KMS-11 (cell line): Measurements from ENCODE around the gene BNC2.

ENCODE experiments used
- H2AFZ ChIP-seq: fragments of 200-600 bp; sonication (generic); 2 replicates; pipeline ENCODE4 v1.6.1; 2016; ENCODE audit warnings: antibody characterized with exemption, mixed run types, low read depth
- H3K27ac ChIP-seq: fragments of 200-600 bp; sonication (generic); 2 replicates; pipeline ENCODE4 v1.6.1; 2016; ENCODE audit warnings: mild to moderate bottlenecking, mixed run types
- H3K27me3 ChIP-seq: fragments of 200-600 bp; sonication (generic); 2 replicates; pipeline ENCODE4 v1.6.1; 2017; ENCODE audit warnings: mild to moderate bottlenecking, low read depth, mixed run types, moderate library complexity; ENCODE audit not compliant: insufficient read depth
- H3K36me3 ChIP-seq: fragments of 200-600 bp; sonication (generic); 2 replicates; pipeline ENCODE4 v1.6.1; 2017; ENCODE audit warnings: mild to moderate bottlenecking, mixed run types; ENCODE audit not compliant: insufficient read depth
- H3K4me1 ChIP-seq: fragments of 200-600 bp; sonication (generic); 2 replicates; pipeline ENCODE4 v1.6.1; 2016; ENCODE audit warnings: mild to moderate bottlenecking, low read depth, mixed run types; ENCODE audit not compliant: poor library complexity, severe bottlenecking
- H3K4me2 ChIP-seq: fragments of 200-600 bp; sonication (generic); 2 replicates; pipeline ENCODE4 v1.7.0; 2016; ENCODE audit warnings: mild to moderate bottlenecking, mixed run types
- H3K4me3 ChIP-seq: fragments of 200-600 bp; sonication (generic); IDR thresholded peaks from 2 replicates; pipeline ENCODE4 v1.6.1; 2017; ENCODE audit warnings: low read depth, low read length, mixed read lengths; ENCODE audit not compliant: insufficient read depth
- H3K79me2 ChIP-seq: fragments of 200-600 bp; sonication (generic); 2 replicates; pipeline ENCODE4 v1.6.1; 2016; ENCODE audit warnings: low read depth, mixed run types; ENCODE audit not compliant: insufficient read depth
- H3K9ac ChIP-seq: fragments of 200-600 bp; sonication (generic); 2 replicates; pipeline ENCODE4 v1.6.1; 2016; ENCODE audit warnings: mild to moderate bottlenecking, mixed run types
- H4K20me1 ChIP-seq: fragments of 200-600 bp; sonication (generic); 2 replicates; pipeline ENCODE4 v1.6.1; 2016; ENCODE audit warnings: mild to moderate bottlenecking, mixed run types; ENCODE audit not compliant: insufficient read depth
- TF ChIP-seq, protein P1 (sequence below): fragments of 200-600 bp; sonication (generic); conservative IDR thresholded peaks from 2 replicates; pipeline ENCODE4 v1.6.1; 2017; ENCODE audit warnings: low read depth, mild to moderate bottlenecking, antibody characterized with exemption, low read length, moderate library complexity, mixed read lengths

Gene BNC2

DNA sequence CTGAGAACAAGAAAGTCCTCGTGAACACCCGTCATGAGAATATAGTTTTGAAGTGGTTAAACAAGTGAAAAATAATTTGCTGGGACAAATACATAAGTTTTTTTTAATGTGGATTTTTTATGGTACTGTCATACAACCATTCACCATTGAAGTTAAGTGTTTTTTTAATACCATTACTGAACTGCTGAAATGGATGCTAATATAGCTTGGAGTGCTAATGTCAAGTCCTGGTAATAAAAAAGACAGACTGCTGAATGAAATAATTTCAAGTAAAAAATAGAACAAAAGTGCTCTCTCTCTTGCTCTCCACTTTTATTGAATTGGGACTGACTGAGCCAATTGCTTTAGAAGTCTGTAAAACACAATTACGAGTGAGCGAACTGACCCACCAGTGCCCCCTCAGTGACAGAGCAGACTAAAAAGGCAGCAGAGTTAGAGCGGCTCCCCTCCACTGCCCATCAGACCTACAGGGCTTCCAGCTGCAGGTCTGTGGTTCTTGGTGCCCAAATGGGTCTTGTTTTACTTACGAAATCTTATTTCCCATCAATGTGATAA is 442.5 kb downstream of the BNC2 start:
- TF ChIP-seq, protein P1, sequence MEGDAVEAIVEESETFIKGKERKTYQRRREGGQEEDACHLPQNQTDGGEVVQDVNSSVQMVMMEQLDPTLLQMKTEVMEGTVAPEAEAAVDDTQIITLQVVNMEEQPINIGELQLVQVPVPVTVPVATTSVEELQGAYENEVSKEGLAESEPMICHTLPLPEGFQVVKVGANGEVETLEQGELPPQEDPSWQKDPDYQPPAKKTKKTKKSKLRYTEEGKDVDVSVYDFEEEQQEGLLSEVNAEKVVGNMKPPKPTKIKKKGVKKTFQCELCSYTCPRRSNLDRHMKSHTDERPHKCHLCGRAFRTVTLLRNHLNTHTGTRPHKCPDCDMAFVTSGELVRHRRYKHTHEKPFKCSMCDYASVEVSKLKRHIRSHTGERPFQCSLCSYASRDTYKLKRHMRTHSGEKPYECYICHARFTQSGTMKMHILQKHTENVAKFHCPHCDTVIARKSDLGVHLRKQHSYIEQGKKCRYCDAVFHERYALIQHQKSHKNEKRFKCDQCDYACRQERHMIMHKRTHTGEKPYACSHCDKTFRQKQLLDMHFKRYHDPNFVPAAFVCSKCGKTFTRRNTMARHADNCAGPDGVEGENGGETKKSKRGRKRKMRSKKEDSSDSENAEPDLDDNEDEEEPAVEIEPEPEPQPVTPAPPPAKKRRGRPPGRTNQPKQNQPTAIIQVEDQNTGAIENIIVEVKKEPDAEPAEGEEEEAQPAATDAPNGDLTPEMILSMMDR, result no peak
- H3K4me1 ChIP-seq, result no peaks in the 10 kb centered on the region
- no peak overlapping the region for H3K9ac ChIP-seq
- H3K36me3 ChIP-seq, result no peaks in the 10 kb centered on the region
- H2AFZ ChIP-seq, result no peak overlapping the region
- H4K20me1 ChIP-seq, result no peaks in the 10 kb centered on the region
- H3K79me2 ChIP-seq, result no peaks in the 10 kb centered on the region
- H3K27ac ChIP-seq, result no peak overlapping the region
- H3K4me2 ChIP-seq, result no peak overlapping the region
- no peak overlapping the region for H3K4me3 ChIP-seq
- H3K27me3 ChIP-seq, result no peaks in the 10 kb centered on the region

DNA sequence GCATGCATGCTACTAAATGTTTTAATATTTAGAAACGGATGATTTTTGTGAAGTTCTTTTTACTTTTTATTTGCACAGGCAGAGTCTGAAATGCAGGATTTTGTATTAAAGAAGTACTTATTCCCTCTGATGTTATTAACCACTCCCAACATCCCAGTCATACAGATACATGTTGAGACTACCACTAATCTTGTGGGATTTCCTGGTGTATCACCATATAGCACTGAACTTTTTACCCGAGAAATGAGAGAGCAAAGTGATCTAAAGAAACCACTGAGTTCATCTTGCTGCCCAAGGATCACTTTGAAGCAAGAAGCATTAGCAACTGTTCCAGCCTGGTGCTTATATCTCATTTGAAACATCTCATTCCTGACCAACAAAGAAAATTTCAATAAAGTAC is 443.8 kb downstream of the BNC2 start:
- H2AFZ ChIP-seq, result no peak overlapping the region
- no peaks in the 10 kb centered on the region for H3K27me3 ChIP-seq
- no peak overlapping the region for H3K4me2 ChIP-seq
- no peak overlapping the region for H3K27ac ChIP-seq
- no peaks in the 10 kb centered on the region for H3K79me2 ChIP-seq
- no peak overlapping the region for H3K4me3 ChIP-seq
- no peaks in the 10 kb centered on the region for H4K20me1 ChIP-seq
- H3K4me1 ChIP-seq, result no peaks in the 10 kb centered on the region
- H3K9ac ChIP-seq, result no peak overlapping the region
- TF ChIP-seq, protein P1, result no peak
- H3K36me3 ChIP-seq, result no peaks in the 10 kb centered on the region

DNA sequence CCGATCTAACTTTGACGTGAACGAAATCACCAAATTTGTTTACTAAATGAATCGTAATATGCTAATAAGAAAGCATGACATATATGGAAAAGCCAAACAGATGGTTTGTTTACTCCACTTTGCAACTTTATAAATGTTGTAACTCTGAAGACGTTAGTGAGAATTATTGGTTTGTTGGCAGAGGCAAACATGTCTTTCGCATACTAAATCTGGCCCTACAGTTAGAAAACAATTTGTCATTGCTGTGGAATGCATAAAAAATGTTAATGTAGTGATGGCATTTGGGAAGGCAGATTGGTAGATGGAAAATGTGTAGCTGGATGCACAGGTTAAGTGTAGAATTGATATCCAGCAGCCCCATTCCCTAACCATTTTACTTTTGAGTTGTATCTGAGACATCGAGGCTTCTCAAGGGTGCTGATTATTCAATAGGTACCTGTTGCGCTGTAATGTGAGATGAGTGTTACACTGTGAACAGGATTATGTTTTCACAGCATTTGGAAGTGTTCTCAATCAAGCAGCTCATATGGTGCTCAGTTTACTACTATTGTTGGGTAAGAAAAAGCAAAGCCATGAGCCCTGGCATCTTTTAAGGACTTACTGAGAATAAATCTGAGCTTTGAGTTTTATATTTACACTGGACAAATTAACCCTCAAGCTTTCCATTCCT is 444.8 kb downstream of the BNC2 start:
- Histone ChIP-seq H3K27ac (no peak overlapping the region), H3K4me3 (no peak overlapping the region), H4K20me1 (no peaks in the 10 kb centered on the region), H3K79me2 (no peaks in the 10 kb centered on the region), H3K36me3 (no peaks in the 10 kb centered on the region), H3K4me2 (no peak overlapping the region), H3K27me3 (no peaks in the 10 kb centered on the region), H3K4me1 (no peaks in the 10 kb centered on the region), H2AFZ (no peak overlapping the region), H3K9ac (no peak overlapping the region)
- TF ChIP-seq, protein P1, result no peak

DNA sequence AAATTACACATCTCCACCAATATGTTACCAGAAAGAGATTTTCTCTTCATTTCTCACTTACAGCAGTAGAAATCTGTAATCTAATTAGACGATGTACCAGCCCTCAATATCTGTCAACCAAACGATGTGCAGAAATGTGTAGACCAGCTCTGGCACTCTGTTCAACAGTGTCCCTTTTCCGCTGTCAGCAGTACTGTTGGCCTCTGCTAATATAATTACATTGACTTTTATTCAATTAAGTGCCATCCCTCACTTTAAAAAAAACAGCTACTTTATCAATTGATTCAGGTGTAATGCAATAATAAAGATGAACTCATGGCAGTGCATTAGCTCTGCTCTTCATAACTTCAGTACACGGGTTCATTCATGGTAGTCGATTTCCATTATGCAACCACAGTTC is 448.4 kb downstream of the BNC2 start:
- Histone ChIP-seq H3K36me3 (no peaks in the 10 kb centered on the region), H4K20me1 (no peaks in the 10 kb centered on the region), H3K4me1 (peaks cover 11% of the 10 kb centered on the region), H3K27me3 (no peaks in the 10 kb centered on the region), H3K4me2 (no peak overlapping the region), H3K79me2 (no peaks in the 10 kb centered on the region), H2AFZ (no peak overlapping the region), H3K27ac (no peak overlapping the region), H3K9ac (no peak overlapping the region), H3K4me3 (no peak overlapping the region)
- TF ChIP-seq, protein P1, result no peak
